GM23248 (cell line): ENCODE results near the gene NCOA6. TPM values are rescaled to one million over a fixed set of nuclear protein-coding genes. Genes with fewer than 3 reads are reported as not detected.

Experiments used
- DNase-seq: peaks from one replicate; pipeline ENCODE4 v3.0.0-alpha.2; 2015
- H2AFZ ChIP-seq: fragments of 200-600 bp; sonication (generic); 2 replicates; pipeline ENCODE4 v1.6.1; 2016; ENCODE audit warnings: antibody characterized with exemption
- H3F3A ChIP-seq: fragments of 200-600 bp; sonication (generic); 2 replicates; pipeline ENCODE4 v1.6.1; 2016; ENCODE audit warnings: mild to moderate bottlenecking, antibody characterized with exemption, mixed run types; ENCODE audit not compliant: insufficient read depth
- H3K27ac ChIP-seq: fragments of 200-600 bp; sonication (generic); 2 replicates; pipeline ENCODE4 v1.5.1; 2016; ENCODE audit warnings: mild to moderate bottlenecking
- H3K27me3 ChIP-seq: fragments of 200-600 bp; sonication (generic); replicated peaks from 2 replicates; pipeline ENCODE4 v1.6.1; 2016; ENCODE audit warnings: mild to moderate bottlenecking; ENCODE audit not compliant: insufficient read depth
- H3K36me3 ChIP-seq: fragments of 200-600 bp; sonication (generic); 2 replicates; pipeline ENCODE4 v1.6.1; 2016; ENCODE audit warnings: low read depth, mild to moderate bottlenecking
- H3K4me1 ChIP-seq: fragments of 200-600 bp; sonication (generic); 2 replicates; pipeline ENCODE4 v1.6.1; 2016; ENCODE audit warnings: mild to moderate bottlenecking; ENCODE audit not compliant: insufficient read depth
- H3K4me2 ChIP-seq: fragments of 200-600 bp; sonication (generic); one replicate; pipeline ENCODE4 v1.6.1; 2016; ENCODE audit warnings: mild to moderate bottlenecking; ENCODE audit not compliant: unreplicated experiment
- H3K4me3 ChIP-seq: fragments of 200-600 bp; sonication (generic); 2 replicates; pipeline ENCODE4 v1.5.1; 2016; ENCODE audit warnings: mild to moderate bottlenecking
- H3K79me2 ChIP-seq: fragments of 200-600 bp; sonication (generic); 2 replicates; pipeline ENCODE4 v1.6.1; 2016; ENCODE audit warnings: mild to moderate bottlenecking; ENCODE audit not compliant: insufficient read depth
- H3K9ac ChIP-seq: fragments of 200-600 bp; sonication (generic); 2 replicates; pipeline ENCODE4 v1.6.1; 2016; ENCODE audit warnings: mild to moderate bottlenecking
- H3K9me2 ChIP-seq: fragments of 200-600 bp; sonication (generic); 2 replicates; pipeline ENCODE4 v1.6.1; 2016; ENCODE audit warnings: mixed run types, mild to moderate bottlenecking, moderate library complexity; ENCODE audit not compliant: insufficient read depth
- H3K9me3 ChIP-seq: fragments of 200-600 bp; sonication (generic); one replicate; pipeline ENCODE4 v1.6.1; 2017; ENCODE audit warnings: low read depth
- H4K20me1 ChIP-seq: fragments of 200-600 bp; sonication (generic); 2 replicates; pipeline ENCODE4 v1.6.0; 2016; ENCODE audit not compliant: insufficient read depth
- EZH2 ChIP-seq: fragments of 200-600 bp; sonication (generic); IDR thresholded peaks from 2 replicates; pipeline ENCODE4 v1.6.1; 2018; ENCODE audit warnings: antibody characterized with exemption, mild to moderate bottlenecking; ENCODE audit not compliant: insufficient read depth, poor library complexity, severe bottlenecking
- EZH2phosphoT487 ChIP-seq: fragments of 200-600 bp; sonication (generic); IDR thresholded peaks from 2 replicates; pipeline ENCODE4 v1.6.1; 2018; ENCODE audit warnings: antibody characterized with exemption, moderate library complexity, mild to moderate bottlenecking, low read depth; ENCODE audit not compliant: insufficient read depth
- WGBS, 2 experiments: methylation state at CpG; one replicate each; pipeline ENCODE4 v1.1.6; 2015 to 2017; ENCODE audit warnings: low lambda C conversion rate in 2 of 2, low coverage in 1 of 2; ENCODE audit errors: missing lambda C conversion rate in 2 of 2; 5-methylcytosine and 5-hydroxymethylcytosine counted together
- in situ Hi-C: fragments of 300-500 bp; cut with MboI; formaldehyde crosslinking; loops from 2 replicates; pipeline ENCODE4 v1.15.0; 2020
- polyA plus RNA-seq: library from polyadenylated mRNA; unstranded; fragments of >200 nt; fragmentation: Nextera tagmentation; extraction: Ambion mirVana; gene quantifications from 2 replicates; pipeline ENCODE4 v1.2.1, GENCODE V29; 2016
- total RNA-seq: library from RNA; depleted of rRNA; stranded (reverse); fragments of >200 nt; shearing (Covaris generic); gene quantifications from 2 replicates; pipeline ENCODE4 v1.2.3, GENCODE V29; 2014

NCOA6 gene
- total and polyA plus RNA-seq, 2 experiments from 2014 or later = 6.6 to 12.6 TPM

DNA sequence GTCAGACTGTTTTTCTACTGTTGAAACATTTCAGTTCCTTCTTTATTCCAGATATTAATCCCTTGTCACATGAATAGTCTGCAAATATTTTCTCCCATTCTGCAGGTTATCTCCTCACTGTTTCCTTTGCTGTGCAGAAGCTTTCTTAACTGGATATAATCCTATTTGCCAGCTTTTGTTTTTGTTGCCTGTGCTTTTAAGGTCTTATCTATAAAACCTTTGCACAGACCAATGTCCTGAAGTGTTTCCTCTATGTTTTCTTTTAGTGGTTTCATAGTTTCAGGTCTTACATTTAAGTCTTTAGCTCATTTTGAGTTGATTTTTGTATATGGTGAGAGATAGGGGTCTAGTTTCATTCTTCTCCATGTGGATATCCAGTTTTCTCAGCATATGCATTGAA is 19.2 kb downstream of the NCOA6 start:
- no peaks in the 10 kb centered on the region for H3F3A ChIP-seq
- H2AFZ ChIP-seq = no peak overlapping the region
- H3K9ac ChIP-seq = no peak overlapping the region
- H3K4me3 ChIP-seq = no peak overlapping the region
- no peaks in the 10 kb centered on the region for H3K36me3 ChIP-seq
- H3K4me1 ChIP-seq = no peaks in the 10 kb centered on the region
- H3K27me3 ChIP-seq = no peaks in the 10 kb centered on the region
- in situ Hi-C loops = no loop called here
- H3K4me2 ChIP-seq = no peak overlapping the region
- no peaks in the 10 kb centered on the region for H3K9me3 ChIP-seq
- H3K9me2 ChIP-seq = no peaks in the 10 kb centered on the region
- H3K27ac ChIP-seq = no peak overlapping the region
- TF ChIP-seq EZH2phosphoT487 = no peak
- no peak for TF ChIP-seq EZH2
- DNase-seq = no peak
- H4K20me1 ChIP-seq = 0 out of 2 replicates have a peak, but pooled peaks cover 9% of the 10 kb centered on the region
- peaks cover 99% of the 10 kb centered on the region for H3K79me2 ChIP-seq

DNA sequence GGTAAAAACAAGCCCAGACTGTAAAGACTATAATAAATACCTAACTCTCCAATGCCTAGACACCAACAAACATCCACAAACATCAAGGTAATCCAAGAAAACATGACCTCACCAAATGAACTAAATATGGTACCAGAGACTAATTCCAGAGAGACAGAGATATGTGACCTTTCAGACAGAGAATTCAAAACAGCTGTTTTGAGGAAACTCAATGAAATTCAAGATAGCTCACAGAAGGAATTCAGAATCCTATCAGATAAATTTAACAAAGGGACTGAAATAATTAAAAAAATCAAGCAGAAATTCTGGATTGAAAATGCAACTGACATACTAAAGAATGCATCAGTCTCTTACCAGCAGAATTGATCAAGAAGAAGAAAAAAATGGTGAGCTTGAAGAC is 26.6 kb downstream of the NCOA6 start:
- H3K9ac ChIP-seq = no peak overlapping the region
- no peaks in the 10 kb centered on the region for H3K9me2 ChIP-seq
- H3K27ac ChIP-seq = no peak overlapping the region
- no peaks in the 10 kb centered on the region for H3K9me3 ChIP-seq
- no peak overlapping the region for H3K4me3 ChIP-seq
- TF ChIP-seq EZH2 = no peak
- no peak for TF ChIP-seq EZH2phosphoT487
- no peaks in the 10 kb centered on the region for H3K27me3 ChIP-seq
- H3F3A ChIP-seq = no peaks in the 10 kb centered on the region
- H3K79me2 ChIP-seq = peaks cover 100% of the 10 kb centered on the region
- no peak for DNase-seq
- no peak overlapping the region for H3K4me2 ChIP-seq
- H3K36me3 ChIP-seq = no peaks in the 10 kb centered on the region
- H4K20me1 ChIP-seq = peaks cover 6% of the 10 kb centered on the region; the same call in 1 of the 2 replicates
- in situ Hi-C loops = no loop called here
- H2AFZ ChIP-seq = no peak overlapping the region
- no peaks in the 10 kb centered on the region for H3K4me1 ChIP-seq

DNA sequence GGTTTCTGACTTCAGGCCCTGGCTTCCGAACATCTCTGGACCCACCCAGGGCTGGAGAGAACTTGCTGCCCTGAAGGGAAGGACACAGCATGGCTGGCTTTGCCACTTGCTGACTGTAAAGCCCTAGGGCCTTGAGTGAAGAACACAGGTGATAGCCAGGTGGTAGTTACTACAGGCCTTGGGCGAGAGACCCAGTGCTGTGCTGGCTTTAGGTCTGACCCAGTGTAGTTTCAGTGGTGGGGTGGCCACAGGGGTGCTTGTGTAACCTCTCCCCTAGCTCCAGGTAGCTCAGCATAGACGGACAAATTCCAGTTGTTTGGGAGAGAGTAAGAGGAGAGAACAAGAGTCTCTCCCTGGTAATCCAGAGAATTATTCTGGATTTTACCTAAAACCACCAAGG is 27.1 kb downstream of the NCOA6 start:
- Histone ChIP-seq H3K4me2 (no peak overlapping the region), H3K79me2 (peaks cover 100% of the 10 kb centered on the region), H3K27ac (no peak overlapping the region), H4K20me1 (peaks cover 10% of the 10 kb centered on the region; the same call in 1 of the 2 replicates), H3K4me3 (no peak overlapping the region), H2AFZ (no peak overlapping the region), H3K4me1 (no peaks in the 10 kb centered on the region), H3K9ac (no peak overlapping the region), H3K9me3 (no peaks in the 10 kb centered on the region), H3K27me3 (no peaks in the 10 kb centered on the region), H3F3A (no peaks in the 10 kb centered on the region), H3K36me3 (no peaks in the 10 kb centered on the region), H3K9me2 (no peaks in the 10 kb centered on the region)
- TF ChIP-seq EZH2 = no peak
- no peak for TF ChIP-seq EZH2phosphoT487
- in situ Hi-C loops = no loop called here
- DNase-seq = no peak
- WGBS, 2 experiments = 86 to 88% methylated on average over 3 of the region's 3 CpGs

DNA sequence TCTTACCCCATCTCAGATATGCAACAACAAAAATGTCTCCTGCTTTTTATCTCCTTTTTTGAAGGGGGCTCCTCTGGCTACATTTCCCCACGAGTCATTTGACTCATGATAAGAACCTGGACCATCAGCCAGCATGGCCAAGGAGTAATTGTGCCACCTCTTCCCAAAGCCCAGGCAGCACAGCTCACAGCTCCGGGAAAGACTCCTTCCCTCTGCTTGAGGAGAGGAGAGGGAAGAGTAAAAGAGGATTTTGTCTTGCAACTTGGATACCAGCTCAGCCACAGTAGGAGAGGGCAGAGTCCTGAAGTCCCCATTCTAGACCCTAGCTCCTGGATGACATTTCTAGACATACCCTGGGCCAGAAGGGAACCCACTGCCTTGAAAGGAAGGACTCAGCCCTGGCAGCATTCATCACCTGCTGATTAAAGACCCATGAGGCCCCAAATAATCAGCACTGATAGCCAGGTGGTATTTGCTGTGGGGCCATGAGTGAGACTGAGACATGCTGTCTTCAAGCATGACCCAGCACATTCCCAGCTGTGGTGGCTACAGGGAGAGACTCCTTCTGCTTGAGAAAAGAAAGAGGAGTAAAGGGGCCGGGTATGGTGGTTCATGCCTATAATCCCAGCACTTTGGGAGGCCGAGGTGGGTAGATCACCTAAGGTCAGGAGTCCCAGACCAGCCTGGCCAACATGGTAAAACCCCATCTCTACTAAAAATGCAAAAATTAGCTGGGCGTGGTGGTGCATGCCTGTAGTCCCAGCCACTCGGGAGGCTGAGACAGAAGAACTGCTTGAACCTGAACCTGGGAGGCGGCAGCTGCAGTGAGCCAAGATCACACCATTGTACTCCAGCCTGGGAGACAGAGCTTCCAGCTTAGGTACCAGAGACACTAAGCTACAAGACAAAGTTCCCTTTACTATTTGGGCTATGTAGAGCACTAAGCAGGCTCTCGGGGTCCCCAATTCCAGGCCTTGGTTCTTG is 28.1 kb downstream of the NCOA6 start:
- Histone ChIP-seq H3K79me2 (peaks cover 100% of the 10 kb centered on the region), H3K9ac (no peak overlapping the region), H3K4me3 (no peak overlapping the region), H3K27ac (no peak overlapping the region), H4K20me1 (peaks cover 10% of the 10 kb centered on the region; the same call in 1 of the 2 replicates), H3K27me3 (no peaks in the 10 kb centered on the region), H3K9me2 (no peaks in the 10 kb centered on the region), H3K36me3 (no peaks in the 10 kb centered on the region), H3K4me2 (no peak overlapping the region), H3K9me3 (no peaks in the 10 kb centered on the region), H2AFZ (no peak overlapping the region), H3F3A (peaks cover under 1% of the 10 kb centered on the region; the same call in 1 of the 2 replicates), H3K4me1 (peaks cover 4% of the 10 kb centered on the region)
- DNase-seq = no peak
- TF ChIP-seq EZH2 (no peak), EZH2phosphoT487 (no peak)
- in situ Hi-C loops = no loop called here
- 99% methylated on average over 8 of the region's 8 CpGs for WGBS, 2 experiments
